ENCODE results near the gene ANKRD33B. TPM values are rescaled to one million over a fixed set of nuclear protein-coding genes. Genes with fewer than 3 reads are reported as not detected.

Gene ANKRD33B
- total and polyA plus RNA-seq, 2 experiments from 2014 or later = 0.71 to 1.5 TPM

DNA sequence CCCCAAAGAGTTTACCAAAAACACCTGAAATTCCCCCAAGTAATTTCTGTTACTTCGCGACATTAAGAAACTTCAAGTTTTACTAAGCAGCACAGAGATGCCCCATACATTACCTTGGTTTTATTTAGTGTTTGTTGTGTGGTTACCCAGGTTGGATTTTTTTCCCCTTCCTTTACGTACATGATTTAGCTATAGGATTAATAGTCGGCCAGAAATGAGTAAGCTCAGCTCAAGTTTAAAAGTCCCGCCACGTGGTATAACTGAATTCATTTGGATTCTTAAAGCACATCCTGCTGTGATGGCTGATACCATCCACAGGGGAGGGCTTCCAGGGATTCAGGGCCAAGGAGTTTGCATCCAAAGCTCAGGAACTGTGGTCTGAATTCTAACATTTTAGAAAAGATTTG, 121.2 kb downstream of the ANKRD33B start:
- Histone ChIP-seq H2AFZ (no peak overlapping the region), H3K79me2 (ENCODE audit: insufficient read depth) (peaks cover 21% of the 10 kb centered on the region), H3K9me3 (ENCODE audit: low read depth) (no peaks in the 10 kb centered on the region), H3K4me1 (ENCODE audit: insufficient read depth) (0 out of 2 replicates have a peak, but pooled peaks cover 10% of the 10 kb centered on the region), H3K27ac (no peak overlapping the region), H4K20me1 (ENCODE audit: insufficient read depth) (no peaks in the 10 kb centered on the region), H3K9ac (no peak overlapping the region), H3K9me2 (ENCODE audit: insufficient read depth) (no peaks in the 10 kb centered on the region), H3K4me3 (no peak overlapping the region), H3K36me3 (ENCODE audit: low read depth) (peaks cover 6% of the 10 kb centered on the region), H3F3A (ENCODE audit: insufficient read depth) (no peaks in the 10 kb centered on the region), H3K4me2 (ENCODE audit: unreplicated experiment) (no peak overlapping the region), H3K27me3 (replicated peaks; ENCODE audit: insufficient read depth) (no peaks in the 10 kb centered on the region)
- in situ Hi-C loops (cut with MboI) = loop anchor here (25.0 kb wide), 2 partner anchors 502 to 1327 kb away; no protein-coding TSS in a partner anchor
- TF ChIP-seq EZH2 (IDR thresholded peaks at IDR 0.05; ENCODE audit: insufficient read depth, poor library complexity, severe bottlenecking) (no peak), EZH2phosphoT487 (IDR thresholded peaks at IDR 0.05; ENCODE audit: insufficient read depth, low read depth) (no peak)
- no peak for DNase-seq
- WGBS, 2 experiments (ENCODE audit: low coverage in 1 of 2, low lambda C conversion rate in 2 of 2, missing lambda C conversion rate in 2 of 2) = 90 to 91% methylated on average over 6 of the region's 6 CpGs

DNA sequence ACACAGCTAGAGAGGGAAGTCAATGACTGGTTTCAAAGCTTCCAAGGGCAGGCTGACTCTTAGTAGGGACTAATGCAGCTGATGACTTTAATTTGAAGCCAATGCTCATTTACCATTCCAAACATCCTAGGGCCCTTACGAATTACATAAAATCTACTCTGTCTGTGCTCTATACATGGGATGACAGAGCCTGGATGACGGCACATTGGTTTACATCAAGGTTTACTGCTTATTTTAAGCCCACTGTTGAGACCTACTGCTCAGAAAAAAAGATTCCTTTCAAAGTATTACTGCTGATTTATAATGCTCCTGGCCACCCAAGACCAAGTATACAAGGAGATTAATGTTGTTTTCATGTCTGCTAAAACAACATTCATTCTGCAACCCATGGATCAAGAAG, 123.0 kb downstream of the ANKRD33B start:
- DNase-seq = no peak
- peaks cover 15% of the 10 kb centered on the region for H3F3A ChIP-seq (ENCODE audit: insufficient read depth)
- peaks cover 28% of the 10 kb centered on the region for H3K4me1 ChIP-seq (ENCODE audit: insufficient read depth)
- H2AFZ ChIP-seq = no peak overlapping the region
- WGBS, 2 experiments (ENCODE audit: low coverage in 1 of 2, low lambda C conversion rate in 2 of 2, missing lambda C conversion rate in 2 of 2) = 97 to 100% methylated on average over 2 of the region's 2 CpGs
- H3K9ac ChIP-seq = no peak overlapping the region
- H3K9me2 ChIP-seq (ENCODE audit: insufficient read depth) = no peaks in the 10 kb centered on the region
- no peak overlapping the region for H3K27ac ChIP-seq
- no peak overlapping the region for H3K4me2 ChIP-seq (ENCODE audit: unreplicated experiment)
- in situ Hi-C loops (cut with MboI) = loop anchor here (25.0 kb wide), 2 partner anchors 500 to 1325 kb away; no protein-coding TSS in a partner anchor
- no peak for TF ChIP-seq EZH2 (IDR thresholded peaks at IDR 0.05; ENCODE audit: insufficient read depth, poor library complexity, severe bottlenecking)
- TF ChIP-seq EZH2phosphoT487 (IDR thresholded peaks at IDR 0.05; ENCODE audit: insufficient read depth, low read depth) = no peak
- no peaks in the 10 kb centered on the region for H3K36me3 ChIP-seq (ENCODE audit: low read depth)
- H3K4me3 ChIP-seq = no peak overlapping the region
- H3K27me3 ChIP-seq (replicated peaks; ENCODE audit: insufficient read depth) = no peaks in the 10 kb centered on the region
- peaks cover 32% of the 10 kb centered on the region for H3K79me2 ChIP-seq (ENCODE audit: insufficient read depth)
- H4K20me1 ChIP-seq (ENCODE audit: insufficient read depth) = no peaks in the 10 kb centered on the region
- H3K9me3 ChIP-seq (ENCODE audit: low read depth) = no peaks in the 10 kb centered on the region

DNA sequence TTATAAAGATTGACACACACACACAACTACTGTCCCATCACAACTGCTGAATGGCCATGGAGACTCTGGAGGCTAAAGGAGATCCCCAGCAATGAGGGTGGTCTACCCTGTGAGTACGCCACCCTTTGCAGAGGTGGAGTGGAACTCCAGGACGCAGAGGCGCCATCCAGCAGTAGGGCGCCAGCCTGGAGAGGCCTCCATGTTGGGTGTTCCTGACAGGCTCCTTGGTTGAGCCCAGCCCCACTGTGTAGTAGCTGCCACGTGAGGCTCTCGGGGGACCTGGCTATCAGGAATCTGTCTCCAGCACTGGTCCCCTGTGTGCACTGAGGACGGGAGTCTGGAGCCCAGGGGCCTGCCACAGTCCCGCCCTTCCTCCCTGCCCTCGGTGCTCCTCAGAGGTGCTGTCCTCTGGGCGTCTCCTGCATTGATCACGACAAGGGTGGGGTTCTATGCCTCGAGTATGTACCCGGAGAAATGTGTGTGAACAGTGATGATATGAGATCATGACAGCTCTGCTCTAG, 124.8 kb downstream of the ANKRD33B start:
- in situ Hi-C loops (cut with MboI) = loop anchor here (25.0 kb wide), 2 partner anchors 499 to 1324 kb away; no protein-coding TSS in a partner anchor
- WGBS, 2 experiments (ENCODE audit: low coverage in 1 of 2, low lambda C conversion rate in 2 of 2, missing lambda C conversion rate in 2 of 2) = 93 to 97% methylated on average over 11 to 13 of the region's 13 CpGs

DNA sequence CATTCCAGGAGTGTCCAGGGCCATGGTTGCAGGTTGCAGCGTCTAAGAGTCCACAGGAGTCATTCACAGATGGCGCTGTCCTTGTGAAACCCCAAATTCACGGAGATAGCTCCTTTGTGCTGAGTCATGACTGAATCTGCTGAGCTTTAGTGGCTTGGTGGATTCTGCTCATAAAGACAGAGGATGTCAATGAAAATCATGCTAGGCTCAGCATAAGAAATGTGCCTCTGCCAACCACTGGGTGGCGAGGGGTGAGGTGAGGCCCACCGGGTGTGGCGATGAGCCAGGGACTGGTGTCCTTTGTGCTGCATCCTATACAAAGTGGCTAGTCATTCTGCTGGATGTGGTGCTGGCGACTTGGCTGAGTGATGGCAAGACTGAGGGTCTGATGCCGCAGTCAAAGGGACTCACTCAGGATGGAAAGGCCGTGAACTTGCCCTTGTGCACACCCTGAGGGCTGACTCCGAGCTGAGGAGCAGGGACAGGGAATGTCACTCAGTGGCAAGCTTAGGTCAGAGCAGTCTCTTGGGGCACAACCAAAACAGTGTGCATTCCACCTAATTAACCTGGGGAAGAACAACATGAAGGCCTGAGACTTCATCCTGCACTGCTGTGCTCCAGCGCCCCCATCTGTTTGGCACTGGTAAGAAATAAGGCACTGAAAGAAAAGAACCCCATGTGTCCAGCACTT, 125.7 kb downstream of the ANKRD33B start:
- no peak overlapping the region for H3K4me3 ChIP-seq
- H3K4me2 ChIP-seq (ENCODE audit: unreplicated experiment) = no peak overlapping the region
- H3K9me2 ChIP-seq (ENCODE audit: insufficient read depth) = no peaks in the 10 kb centered on the region
- in situ Hi-C loops (cut with MboI) = loop anchor here (25.0 kb wide), 2 partner anchors 498 to 1323 kb away; no protein-coding TSS in a partner anchor
- DNase-seq = peak; percentile 62
- H3K36me3 ChIP-seq (ENCODE audit: low read depth) = peaks cover 2% of the 10 kb centered on the region; the same call in 1 of the 2 replicates
- no peaks in the 10 kb centered on the region for H4K20me1 ChIP-seq (ENCODE audit: insufficient read depth)
- no peak overlapping the region for H3K9ac ChIP-seq
- H3K27me3 ChIP-seq (replicated peaks; ENCODE audit: insufficient read depth) = no peaks in the 10 kb centered on the region
- no peak overlapping the region for H2AFZ ChIP-seq
- TF ChIP-seq EZH2phosphoT487 (IDR thresholded peaks at IDR 0.05; ENCODE audit: insufficient read depth, low read depth) (no peak), EZH2 (IDR thresholded peaks at IDR 0.05; ENCODE audit: insufficient read depth, poor library complexity, severe bottlenecking) (no peak)
- H3K79me2 ChIP-seq (ENCODE audit: insufficient read depth) = peaks cover 43% of the 10 kb centered on the region
- H3K9me3 ChIP-seq (ENCODE audit: low read depth) = no peaks in the 10 kb centered on the region
- peaks cover 32% of the 10 kb centered on the region for H3F3A ChIP-seq (ENCODE audit: insufficient read depth)
- peaks cover 45% of the 10 kb centered on the region for H3K4me1 ChIP-seq (ENCODE audit: insufficient read depth)
- 82 to 84% methylated on average over 11 of the region's 11 CpGs for WGBS, 2 experiments (ENCODE audit: low coverage in 1 of 2, low lambda C conversion rate in 2 of 2, missing lambda C conversion rate in 2 of 2)
- H3K27ac ChIP-seq = no peak overlapping the region

More for the DNA sequence above, 124.8 kb downstream of the ANKRD33B start:
- Histone ChIP-seq H3K9ac (no peak overlapping the region), H3K27ac (no peak overlapping the region), H3K4me3 (no peak overlapping the region), H3K9me2 (ENCODE audit: insufficient read depth) (no peaks in the 10 kb centered on the region), H2AFZ (no peak overlapping the region), H3K36me3 (ENCODE audit: low read depth) (peaks cover under 1% of the 10 kb centered on the region; the same call in 1 of the 2 replicates), H3K4me2 (ENCODE audit: unreplicated experiment) (no peak overlapping the region), H3F3A (ENCODE audit: insufficient read depth) (peaks cover 32% of the 10 kb centered on the region), H4K20me1 (ENCODE audit: insufficient read depth) (no peaks in the 10 kb centered on the region), H3K27me3 (replicated peaks; ENCODE audit: insufficient read depth) (no peaks in the 10 kb centered on the region), H3K9me3 (ENCODE audit: low read depth) (no peaks in the 10 kb centered on the region), H3K4me1 (ENCODE audit: insufficient read depth) (peaks cover 45% of the 10 kb centered on the region), H3K79me2 (ENCODE audit: insufficient read depth) (peaks cover 38% of the 10 kb centered on the region)
- TF ChIP-seq EZH2phosphoT487 (IDR thresholded peaks at IDR 0.05; ENCODE audit: insufficient read depth, low read depth) (no peak), EZH2 (IDR thresholded peaks at IDR 0.05; ENCODE audit: insufficient read depth, poor library complexity, severe bottlenecking) (no peak)
- DNase-seq = no peak
